Liver (tissue), 9 donors: ENCODE data around the gene SBK2. TPM values are rescaled to one million over a fixed set of nuclear protein-coding genes. Genes with fewer than 3 reads are reported as not detected.

Source experiments
- DNase-seq: peaks from one replicate; pipeline ENCODE4 v3.0.0-alpha.2; 2017; ENCODE audit warnings: low spot score
- H3K27ac ChIP-seq, 2 donors: one replicate each; pipeline ENCODE4 v1.7.0; 2013; ENCODE audit warnings: inconsistent platforms in 2 of 2, low read length in 2 of 2, control low read depth in 1 of 2, low read depth in 1 of 2, mild to moderate bottlenecking in 1 of 2
- H3K27me3 ChIP-seq, 4 donors: one replicate each; pipeline versions ENCODE4 v1.6.1 to v1.7.0; 2013; ENCODE audit warnings: low read length in 3 of 4, inconsistent platforms in 1 of 4, mild to moderate bottlenecking in 1 of 4, moderate library complexity in 1 of 4; ENCODE audit not compliant: control insufficient read depth in 4 of 4, insufficient read depth in 4 of 4
- H3K36me3 ChIP-seq, 4 donors: one replicate each; pipeline versions ENCODE4 v1.6.1 to v1.7.0; 2013; ENCODE audit warnings: low read length in 3 of 4, mild to moderate bottlenecking in 3 of 4, low read depth in 1 of 4, moderate library complexity in 1 of 4; ENCODE audit not compliant: control insufficient read depth in 4 of 4, insufficient read depth in 3 of 4
- H3K4me1 ChIP-seq, 4 donors: one replicate each; pipeline versions ENCODE4 v1.6.1 to v1.7.0; 2013; ENCODE audit warnings: low read length in 3 of 4, mild to moderate bottlenecking in 3 of 4, moderate library complexity in 1 of 4; ENCODE audit not compliant: control insufficient read depth in 4 of 4, insufficient read depth in 4 of 4
- H3K4me3 ChIP-seq, 3 donors: one replicate each; pipeline versions ENCODE4 v1.6.1 to v1.7.0; 2013; ENCODE audit warnings: low read length in 3 of 3, control low read depth in 1 of 3, low read depth in 1 of 3, mild to moderate bottlenecking in 1 of 3
- H3K9ac ChIP-seq, 2 donors: one replicate each; pipeline ENCODE4 v1.7.0; 2013; ENCODE audit warnings: low read length in 2 of 2, mild to moderate bottlenecking in 2 of 2, moderate library complexity in 2 of 2, control low read depth in 1 of 2, low read depth in 1 of 2
- H3K9me3 ChIP-seq, 4 donors: one replicate each; pipeline versions ENCODE4 v1.6.1 to v1.7.0; 2013; ENCODE audit warnings: low read length in 3 of 4; ENCODE audit not compliant: control insufficient read depth in 4 of 4
- EGR1 ChIP-seq, 2 donors: IDR thresholded peaks; 2 replicates each; pipeline ENCODE4 v1.6.1; 2016 to 2018; ENCODE audit warnings: antibody characterized with exemption in 2 of 2, low read depth in 2 of 2
- FOXA1 ChIP-seq: IDR thresholded peaks from 2 replicates; pipeline ENCODE4 v1.6.1; 2016; ENCODE audit warnings: antibody characterized with exemption
- FOXA2 ChIP-seq: IDR thresholded peaks from 2 replicates; pipeline ENCODE4 v1.6.1; 2016; ENCODE audit warnings: antibody characterized with exemption
- GABPA ChIP-seq, 2 donors: IDR thresholded peaks in 1 of 2; conservative IDR thresholded peaks in 1 of 2; 2 replicates each; pipeline ENCODE4 v1.6.1; 2016; ENCODE audit warnings: antibody characterized with exemption in 2 of 2, mild to moderate bottlenecking in 1 of 2, moderate library complexity in 1 of 2
- HNF4A ChIP-seq, 2 donors: conservative IDR thresholded peaks; 2 replicates each; pipeline ENCODE4 v1.6.1; 2016; ENCODE audit warnings: antibody characterized with exemption in 2 of 2, mild to moderate bottlenecking in 2 of 2
- JUND ChIP-seq, 2 donors: IDR thresholded peaks; 2 replicates each; pipeline ENCODE4 v1.6.1; 2016; ENCODE audit warnings: antibody characterized with exemption in 2 of 2
- MAX ChIP-seq: IDR thresholded peaks from 2 replicates; pipeline ENCODE4 v1.6.1; 2016; ENCODE audit warnings: antibody characterized with exemption
- NR2F2 ChIP-seq: IDR thresholded peaks from 2 replicates; pipeline ENCODE4 v1.6.1; 2016; ENCODE audit warnings: antibody characterized with exemption
- RAD21 ChIP-seq, 2 donors: IDR thresholded peaks; 2 replicates each; pipeline ENCODE4 v1.6.1; 2016; ENCODE audit warnings: antibody characterized with exemption in 2 of 2, mild to moderate bottlenecking in 2 of 2
- RXRA ChIP-seq, 2 donors: IDR thresholded peaks; 2 replicates each; pipeline ENCODE4 v1.6.1; 2017 to 2018; ENCODE audit warnings: antibody characterized with exemption in 2 of 2, mild to moderate bottlenecking in 1 of 2
- TAF1 ChIP-seq: conservative IDR thresholded peaks from 2 replicates; pipeline ENCODE4 v1.6.1; 2016; ENCODE audit warnings: antibody characterized with exemption, mild to moderate bottlenecking
- YY1 ChIP-seq: IDR thresholded peaks from 2 replicates; pipeline ENCODE4 v1.6.1; 2016; ENCODE audit warnings: antibody characterized with exemption, mild to moderate bottlenecking
- ZBTB33 ChIP-seq: IDR thresholded peaks from 2 replicates; pipeline ENCODE4 v1.6.1; 2016; ENCODE audit warnings: antibody characterized with exemption
- WGBS: extraction: QIAGEN DNeasy Blood & Tissue Kit; methylation state at CpG from one replicate; pipeline ENCODE4 v1.1.7; 2013; 5-methylcytosine and 5-hydroxymethylcytosine counted together
- polyA plus RNA-seq, 2 donors: library from polyadenylated mRNA; stranded (reverse) in 1 of 2; unstranded in 1 of 2; fragments of 200-250 nt in 1 of 2; fragments of >200 nt in 1 of 2; fragmentation: Nextera tagmentation in 1 of 2; extraction: Ambion mirVana in 1 of 2; gene quantifications; one replicate each; pipeline versions ENCODE4 v1.2.1 to v1.2.3, GENCODE V29; 2013 to 2015
- total RNA-seq, 2 donors: library from RNA; depleted of rRNA; stranded (reverse); fragments of >200 nt; gene quantifications; one replicate each; pipeline ENCODE4 v1.2.3, GENCODE V29; 2014
- TF ChIP-seq, protein P1 (sequence below): IDR thresholded peaks from 2 replicates; pipeline ENCODE4 v1.6.1; 2016; ENCODE audit warnings: antibody characterized with exemption
- TF ChIP-seq, protein P2 (sequence below): IDR thresholded peaks from 2 replicates; pipeline ENCODE4 v1.6.1; 2016; ENCODE audit warnings: antibody characterized with exemption, mild to moderate bottlenecking
- donor health status: healthy.
- donor health status: healthy.
- donor health status: healthy.
- donor health status: healthy.
- donor health status: healthy.

SBK2 gene
- total and polyA plus RNA-seq, 4 donors = not detected

- Histone ChIP-seq H3K9me3 (no peaks in the 10 kb centered on the region), H3K9ac (no peak overlapping the region), H3K4me1 (peaks cover 0 to 2% (median 0%) of the 10 kb centered on the region in 4 donors), H3K36me3 (no peaks in the 10 kb centered on the region), H3K4me3 (no peak overlapping the region), H3K27ac (no peak overlapping the region), H3K27me3 (peaks cover 0 to 2% (median under 1%) of the 10 kb centered on the region in 4 donors)
- WGBS = 65% methylated on average over 23 of the region's 23 CpGs
- DNase-seq = no peak
- no peak for TF ChIP-seq FOXA1
- TF ChIP-seq HNF4A (conservative IDR thresholded peaks at IDR 0.05) = no peak
- TF ChIP-seq JUND (IDR thresholded peaks at IDR 0.05) = no peak
- TF ChIP-seq ZBTB33 = no peak
- no peak for TF ChIP-seq FOXA2
- TF ChIP-seq EGR1 (IDR thresholded peaks at IDR 0.05; ENCODE audit: low read depth in 2 of 2) = no peak
- TF ChIP-seq RAD21 (IDR thresholded peaks at IDR 0.05) = no peak
Measured at GRCh38 chr19:55544776-55545439, 8.0 kb upstream of the SBK2 start.

DNA sequence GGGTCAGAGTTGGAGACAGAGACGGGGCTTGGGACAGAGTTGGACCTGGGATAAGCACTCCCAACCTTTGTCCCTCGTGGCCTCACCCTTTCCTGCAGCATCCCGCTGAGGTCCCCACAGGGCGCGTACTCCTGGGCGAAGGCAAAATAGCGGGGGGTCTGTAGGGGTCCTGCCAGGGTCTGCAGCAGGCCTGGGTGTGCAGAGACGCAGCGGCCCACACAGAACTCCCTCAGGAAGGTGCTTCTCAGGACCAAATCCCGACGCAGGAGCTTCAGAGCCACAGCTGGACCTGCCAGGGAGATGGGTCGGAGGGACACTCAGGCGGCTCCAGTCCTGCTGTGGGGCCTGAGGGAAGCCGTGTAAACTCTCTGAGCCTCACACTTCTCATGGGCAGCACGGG, 7.1 kb upstream of the SBK2 start:
- Histone ChIP-seq H3K27me3 (peaks cover 0 to 2% (median 0%) of the 10 kb centered on the region in 4 donors), H3K4me3 (no peak overlapping the region), H3K27ac (no peak overlapping the region), H3K9ac (no peak overlapping the region), H3K36me3 (no peaks in the 10 kb centered on the region), H3K9me3 (no peaks in the 10 kb centered on the region), H3K4me1 (peaks cover 0 to 2% (median 0%) of the 10 kb centered on the region in 4 donors)
- DNase-seq = no peak
- WGBS = 78% methylated on average over 15 of the region's 15 CpGs
- TF ChIP-seq TAF1 = no peak
- no peak for TF ChIP-seq MAX

- Histone ChIP-seq H3K4me3 (no peak overlapping the region), H3K9me3 (no peaks in the 10 kb centered on the region), H3K27me3 (peaks cover 0 to 2% (median 0%) of the 10 kb centered on the region in 4 donors), H3K9ac (no peak overlapping the region), H3K36me3 (no peaks in the 10 kb centered on the region), H3K4me1 (peaks cover 0 to 2% (median 0%) of the 10 kb centered on the region in 4 donors), H3K27ac (no peak overlapping the region)
- TF ChIP-seq TAF1 (no peak), RAD21 (IDR thresholded peaks at IDR 0.05) (no peak), RXRA (IDR thresholded peaks at IDR 0.05) (no peak)
- no peak for DNase-seq
- 61% methylated on average over 5 of the region's 5 CpGs for WGBS
Measured at GRCh38 chr19:55543567-55543966, 6.6 kb upstream of the SBK2 start.

GRCh38 chr19:55542292-55542855, 5.4 kb upstream of the SBK2 start:
- whole genome bisulfite sequencing = 71% methylated on average over 7 of the region's 7 CpGs
- Histone ChIP-seq H3K9me3 (no peaks in the 10 kb centered on the region), H3K27ac (no peak overlapping the region), H3K36me3 (no peaks in the 10 kb centered on the region), H3K9ac (no peak overlapping the region), H3K27me3 (peaks cover 0 to 2% (median 0%) of the 10 kb centered on the region in 4 donors), H3K4me3 (no peak overlapping the region), H3K4me1 (peaks cover 0 to 2% (median 0%) of the 10 kb centered on the region in 4 donors)
- no peak for DNase-seq
- TF ChIP-seq TAF1 = no peak
- no peak for TF ChIP-seq MAX
- TF ChIP-seq GABPA (IDR thresholded peaks at IDR 0.05 in 1 of 2, conservative IDR thresholded peaks at IDR 0.05 in 1 of 2) = no peak
- no peak for TF ChIP-seq JUND (IDR thresholded peaks at IDR 0.05)
- TF ChIP-seq, protein P1, sequence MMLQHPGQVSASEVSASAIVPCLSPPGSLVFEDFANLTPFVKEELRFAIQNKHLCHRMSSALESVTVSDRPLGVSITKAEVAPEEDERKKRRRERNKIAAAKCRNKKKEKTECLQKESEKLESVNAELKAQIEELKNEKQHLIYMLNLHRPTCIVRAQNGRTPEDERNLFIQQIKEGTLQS = no peak
- no peak for TF ChIP-seq YY1
- TF ChIP-seq, protein P2, sequence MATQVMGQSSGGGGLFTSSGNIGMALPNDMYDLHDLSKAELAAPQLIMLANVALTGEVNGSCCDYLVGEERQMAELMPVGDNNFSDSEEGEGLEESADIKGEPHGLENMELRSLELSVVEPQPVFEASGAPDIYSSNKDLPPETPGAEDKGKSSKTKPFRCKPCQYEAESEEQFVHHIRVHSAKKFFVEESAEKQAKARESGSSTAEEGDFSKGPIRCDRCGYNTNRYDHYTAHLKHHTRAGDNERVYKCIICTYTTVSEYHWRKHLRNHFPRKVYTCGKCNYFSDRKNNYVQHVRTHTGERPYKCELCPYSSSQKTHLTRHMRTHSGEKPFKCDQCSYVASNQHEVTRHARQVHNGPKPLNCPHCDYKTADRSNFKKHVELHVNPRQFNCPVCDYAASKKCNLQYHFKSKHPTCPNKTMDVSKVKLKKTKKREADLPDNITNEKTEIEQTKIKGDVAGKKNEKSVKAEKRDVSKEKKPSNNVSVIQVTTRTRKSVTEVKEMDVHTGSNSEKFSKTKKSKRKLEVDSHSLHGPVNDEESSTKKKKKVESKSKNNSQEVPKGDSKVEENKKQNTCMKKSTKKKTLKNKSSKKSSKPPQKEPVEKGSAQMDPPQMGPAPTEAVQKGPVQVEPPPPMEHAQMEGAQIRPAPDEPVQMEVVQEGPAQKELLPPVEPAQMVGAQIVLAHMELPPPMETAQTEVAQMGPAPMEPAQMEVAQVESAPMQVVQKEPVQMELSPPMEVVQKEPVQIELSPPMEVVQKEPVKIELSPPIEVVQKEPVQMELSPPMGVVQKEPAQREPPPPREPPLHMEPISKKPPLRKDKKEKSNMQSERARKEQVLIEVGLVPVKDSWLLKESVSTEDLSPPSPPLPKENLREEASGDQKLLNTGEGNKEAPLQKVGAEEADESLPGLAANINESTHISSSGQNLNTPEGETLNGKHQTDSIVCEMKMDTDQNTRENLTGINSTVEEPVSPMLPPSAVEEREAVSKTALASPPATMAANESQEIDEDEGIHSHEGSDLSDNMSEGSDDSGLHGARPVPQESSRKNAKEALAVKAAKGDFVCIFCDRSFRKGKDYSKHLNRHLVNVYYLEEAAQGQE = no peak
- TF ChIP-seq NR2F2 = no peak
